ENCODE results near the gene COQ10A. TPM values are rescaled to one million over a fixed set of nuclear protein-coding genes. Genes with fewer than 3 reads are reported as not detected.
A peak's percentile ranks its signal among the peaks of the same experiment; 100 is the strongest.

COQ10A gene
- total and polyA plus RNA-seq, 9 of the 15 experiments (the other 6 are each of a cell fraction or from before 2014, with no cell fraction given) = 3.1 to 26.4 (median 12.7) TPM

DNA sequence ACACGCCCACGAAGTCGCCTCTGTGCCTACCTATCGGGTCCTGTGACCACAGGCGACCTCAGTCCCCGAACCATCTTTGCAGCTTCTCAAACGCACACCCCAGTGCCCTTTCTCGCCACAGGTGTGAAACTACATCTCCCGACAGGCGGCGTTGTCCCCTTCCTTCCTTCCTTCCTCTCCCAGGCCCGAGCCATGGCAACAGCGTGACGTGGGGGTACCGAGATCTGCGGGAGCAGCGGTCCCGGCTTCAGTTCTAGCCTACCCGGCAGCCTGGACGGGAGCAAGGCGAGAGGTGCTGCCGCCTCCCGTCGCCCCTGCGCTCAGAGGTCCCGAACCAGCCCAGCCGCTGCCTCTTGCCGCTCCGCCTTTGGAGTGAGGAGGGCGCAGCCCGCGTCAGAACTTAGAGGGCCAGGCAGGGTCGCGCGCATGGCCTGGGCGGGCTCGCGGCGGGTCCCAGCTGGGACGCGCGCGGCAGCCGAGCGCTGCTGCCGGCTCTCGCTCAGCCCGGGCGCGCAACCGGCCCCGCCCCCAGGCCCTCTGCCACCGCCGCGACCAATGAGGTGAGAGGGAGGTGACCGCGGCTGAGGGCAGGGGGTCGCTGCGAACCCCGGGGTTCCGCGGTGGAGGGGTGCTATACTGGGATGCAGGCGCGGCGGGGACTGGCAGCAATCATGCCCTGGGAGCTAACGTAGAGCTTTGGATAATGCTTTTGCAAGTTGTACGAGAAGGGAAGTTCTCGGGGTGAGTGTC, at the start of gene COQ10A (continued):
- no peak for TF ChIP-seq ZNF507 (tag; conservative IDR thresholded peaks at IDR 0.05)
- TF ChIP-seq DACH1 (IDR thresholded peaks at IDR 0.05; ENCODE audit: partially characterized antibody) = no peak
- TF ChIP-seq ZNF655 (CRISPR knock-in tag; IDR thresholded peaks at IDR 0.05) = no peak
- peak; percentile 91 for TF ChIP-seq GABPA (tag; conservative IDR thresholded peaks at IDR 0.05; ENCODE audit: low read depth)
- TF ChIP-seq IRF9 (tag; IDR thresholded peaks at IDR 0.05) = no peak
- no peak for TF ChIP-seq ZHX1 (conservative IDR thresholded peaks at IDR 0.05; ENCODE audit: low read length)
- TF ChIP-seq, protein P1, sequence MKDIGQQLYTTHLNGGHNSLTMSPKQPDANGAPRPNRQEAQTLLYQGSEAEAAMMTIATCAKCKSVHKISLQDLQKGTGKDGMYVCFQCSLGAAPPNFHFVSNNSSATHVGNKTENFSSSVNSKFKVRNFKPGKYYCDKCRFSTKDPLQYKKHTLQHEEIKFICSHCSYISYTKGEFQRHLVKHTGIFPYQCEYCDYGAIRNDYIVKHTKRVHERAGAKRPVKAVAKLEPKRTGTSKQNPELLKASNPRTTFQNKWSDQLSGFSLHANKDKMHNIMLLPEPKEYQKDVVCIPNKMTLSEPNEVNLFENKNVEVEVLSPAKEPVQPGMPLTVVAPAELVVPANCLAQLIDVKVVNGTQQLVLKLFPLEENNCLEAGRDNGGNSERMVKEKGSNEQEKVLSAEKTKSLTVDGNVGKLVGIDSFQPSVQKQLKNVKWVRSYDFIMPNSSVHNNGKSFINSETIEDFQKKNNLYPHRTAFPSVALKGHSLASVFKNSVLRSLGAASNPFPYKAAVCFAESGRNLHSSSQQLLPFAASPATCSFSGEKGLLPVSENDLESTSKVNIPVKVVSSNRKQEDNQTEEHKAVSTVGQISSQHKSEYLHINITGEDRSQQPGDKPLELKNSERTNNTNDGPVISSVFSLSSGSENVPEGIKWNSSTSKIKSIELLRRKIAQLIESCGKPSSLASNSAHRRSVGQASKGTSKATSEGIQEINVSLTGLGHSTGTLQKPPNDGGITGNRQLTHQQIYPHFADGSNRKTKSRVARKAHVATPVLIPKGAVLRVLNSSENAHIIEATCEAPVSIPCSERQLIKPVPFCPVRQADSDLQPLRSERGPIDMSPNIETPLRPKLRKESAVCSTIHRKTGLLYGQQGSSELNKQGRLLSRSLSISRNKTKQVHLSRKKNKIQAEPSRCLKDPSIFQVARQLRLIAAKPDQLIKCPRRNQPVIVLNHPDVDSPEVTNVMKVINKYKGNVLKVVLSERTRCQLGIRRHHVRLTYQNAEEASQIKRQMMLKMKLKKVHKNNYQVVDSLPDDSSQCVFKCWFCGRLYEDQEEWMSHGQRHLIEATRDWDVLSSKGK (CRISPR knock-in tag; IDR thresholded peaks at IDR 0.05) = no peak
- TF ChIP-seq RNF2 (IDR thresholded peaks at IDR 0.05) = no peak
- no peak for TF ChIP-seq BRD4 (IDR thresholded peaks at IDR 0.05)
- no peak for TF ChIP-seq POLR3G (IDR thresholded peaks at IDR 0.05; ENCODE audit: extremely low read depth, insufficient read length, insufficient replicate concordance)
- TF ChIP-seq, protein P2, sequence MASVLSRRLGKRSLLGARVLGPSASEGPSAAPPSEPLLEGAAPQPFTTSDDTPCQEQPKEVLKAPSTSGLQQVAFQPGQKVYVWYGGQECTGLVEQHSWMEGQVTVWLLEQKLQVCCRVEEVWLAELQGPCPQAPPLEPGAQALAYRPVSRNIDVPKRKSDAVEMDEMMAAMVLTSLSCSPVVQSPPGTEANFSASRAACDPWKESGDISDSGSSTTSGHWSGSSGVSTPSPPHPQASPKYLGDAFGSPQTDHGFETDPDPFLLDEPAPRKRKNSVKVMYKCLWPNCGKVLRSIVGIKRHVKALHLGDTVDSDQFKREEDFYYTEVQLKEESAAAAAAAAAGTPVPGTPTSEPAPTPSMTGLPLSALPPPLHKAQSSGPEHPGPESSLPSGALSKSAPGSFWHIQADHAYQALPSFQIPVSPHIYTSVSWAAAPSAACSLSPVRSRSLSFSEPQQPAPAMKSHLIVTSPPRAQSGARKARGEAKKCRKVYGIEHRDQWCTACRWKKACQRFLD (CRISPR knock-in tag; IDR thresholded peaks at IDR 0.05) = peak; percentile 71; the same call in 1 of the 2 replicates
- TF ChIP-seq HMG20B (CRISPR knock-in tag; IDR thresholded peaks at IDR 0.05) = no peak
- TF ChIP-seq GTF3C2 (IDR thresholded peaks at IDR 0.05; ENCODE audit: borderline replicate concordance, extremely low read depth, insufficient read length) = no peak

Measured in K562 (cell line).